Measurements from ENCODE around the gene RBM47. TPM values are rescaled to one million over a fixed set of nuclear protein-coding genes. Genes with fewer than 3 reads are reported as not detected.
"Not testable (repeated sequence)": the region's sequence is repeated elsewhere in the genome, so short reads cannot be mapped to it uniquely, and the experiment has no call there.

Gene RBM47
- polyA plus RNA-seq, 4 donors: 86.9 to 98.8 (median 93.0) TPM

DNA sequence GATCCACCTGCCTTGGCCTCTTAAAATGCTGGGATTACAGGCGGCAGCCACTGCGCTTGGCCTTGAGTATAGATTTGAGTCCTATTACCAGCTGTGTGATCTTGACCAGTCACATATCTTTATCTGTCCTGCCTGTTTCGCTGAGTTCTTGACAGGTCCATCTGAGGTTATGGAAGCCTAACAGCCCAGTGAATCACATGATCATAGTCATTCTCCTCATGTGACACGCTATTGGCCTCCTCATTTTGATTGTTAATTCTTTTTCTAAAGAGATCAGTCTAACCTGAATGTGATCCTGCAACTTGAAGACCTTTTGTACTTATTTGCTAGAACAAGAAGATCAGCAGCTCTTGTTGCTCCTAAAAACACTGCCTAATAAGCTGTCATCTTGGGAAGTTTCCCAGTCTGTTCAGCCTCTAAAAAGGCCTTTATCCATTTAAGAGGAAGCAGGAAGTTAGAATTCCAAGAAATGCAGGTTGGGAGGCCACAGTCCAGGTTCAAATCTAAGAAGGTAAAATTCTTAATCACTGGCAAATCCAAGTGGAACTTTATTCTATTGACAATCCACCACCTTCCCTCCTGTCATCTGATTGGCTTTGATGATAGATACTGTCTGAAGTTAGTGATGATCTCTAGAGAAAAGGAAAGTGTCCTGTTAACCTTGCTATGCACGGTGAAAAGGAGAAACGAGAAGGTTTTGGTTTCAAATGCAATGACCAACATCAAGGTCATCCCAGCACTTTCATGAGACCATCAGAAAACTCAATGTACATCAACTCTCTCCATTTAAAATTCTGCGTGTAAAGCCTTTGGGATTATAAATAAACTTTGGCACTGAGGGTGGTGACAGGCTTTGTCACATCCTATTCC lies 207.6 kb downstream of the RBM47 start:
- no peak for DNase-seq (ENCODE audit: low read depth in 4 of 4, low spot score in 3 of 4)

GRCh38 chr4:40419231-40419912 lies 210.3 kb downstream of the RBM47 start:
- no peak for DNase-seq (ENCODE audit: low read depth in 4 of 4, low spot score in 3 of 4)

DNA sequence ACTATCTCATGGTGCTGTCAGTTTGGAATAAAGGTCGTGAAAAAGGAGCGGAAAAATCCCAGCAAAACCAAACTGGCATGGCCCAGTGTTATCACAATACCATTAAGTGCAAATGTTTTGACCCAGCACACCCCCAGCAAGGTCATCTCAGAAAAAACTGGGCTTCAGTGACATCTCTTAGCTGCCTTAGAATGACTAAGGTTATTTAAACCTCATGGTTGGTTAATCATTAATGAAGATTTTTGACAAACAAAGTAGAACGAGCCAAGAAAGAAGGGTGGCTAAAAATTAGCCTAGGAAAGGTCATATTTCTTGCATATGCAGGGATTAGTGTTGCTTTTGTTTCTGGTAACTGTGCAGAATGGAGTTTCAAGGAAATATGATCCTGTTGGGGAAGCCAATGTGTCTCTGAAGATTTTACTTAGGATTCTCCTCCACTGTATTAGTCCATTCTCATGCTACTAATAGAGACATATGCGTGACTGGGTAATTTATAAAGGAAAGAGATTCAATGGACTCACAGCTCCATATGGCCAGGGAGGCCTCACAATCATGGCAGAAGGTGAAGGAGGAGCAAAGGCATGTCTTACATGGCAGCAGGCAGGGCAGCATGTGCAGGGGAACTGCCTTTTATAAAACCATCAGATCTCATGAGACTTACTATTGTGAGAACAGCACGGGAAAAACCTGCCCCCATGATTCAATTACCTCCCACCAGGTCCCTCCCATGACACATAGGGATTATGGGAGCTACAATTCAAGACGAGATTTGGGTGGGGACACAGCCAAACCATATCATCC lies 211.0 kb downstream of the RBM47 start:
- no peak for DNase-seq (ENCODE audit: low read depth in 4 of 4, low spot score in 3 of 4)

GRCh38 chr4:40417941-40418340 lies 211.7 kb downstream of the RBM47 start:
- DNase-seq (ENCODE audit: low read depth in 4 of 4, low spot score in 3 of 4): no peak

DNA sequence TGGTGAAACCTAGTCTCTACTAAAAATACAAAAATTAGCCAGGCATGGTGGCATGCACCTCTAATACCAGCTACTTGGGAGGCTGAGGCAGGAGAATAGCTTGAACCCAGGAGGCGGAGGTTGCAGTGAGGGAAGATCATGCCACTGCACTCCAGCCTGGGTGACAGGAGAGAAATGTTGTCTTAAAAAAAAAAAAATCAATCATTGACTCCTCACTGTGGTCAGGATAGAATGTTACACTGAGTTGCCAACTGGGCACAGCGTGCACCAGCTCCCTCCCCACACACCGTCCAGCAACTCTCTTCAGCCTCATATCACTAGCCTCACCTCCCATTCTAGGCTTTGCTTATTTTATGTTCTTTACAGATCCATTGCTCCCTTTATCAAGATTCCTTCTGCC lies 215.0 kb downstream of the RBM47 start:
- DNase-seq (ENCODE audit: low read depth in 4 of 4, low spot score in 3 of 4): no peak

GRCh38 chr4:40412866-40413795 lies 216.5 kb downstream of the RBM47 start:
- DNase-seq (ENCODE audit: low read depth in 4 of 4, low spot score in 3 of 4): no peak

DNA sequence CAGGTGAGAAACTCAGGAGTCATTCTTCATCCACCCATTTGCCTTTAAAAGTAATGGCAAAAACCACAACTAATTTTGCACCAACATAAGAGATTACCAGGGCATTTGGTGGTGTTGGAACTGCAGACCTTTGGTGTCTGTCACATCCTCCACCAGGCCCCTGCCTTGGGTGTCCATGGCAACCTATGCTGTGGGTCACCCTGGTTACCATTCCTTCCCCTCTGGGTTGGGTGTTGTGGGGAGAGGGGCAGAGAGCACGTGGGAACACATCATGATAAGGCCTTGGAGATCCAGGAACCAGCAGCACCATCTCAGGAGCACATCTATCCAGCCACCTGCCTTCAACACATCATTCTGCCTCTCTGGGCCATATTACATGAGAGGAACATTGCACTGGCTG lies 217.3 kb downstream of the RBM47 start:
- no peak for DNase-seq (ENCODE audit: low read depth in 4 of 4, low spot score in 3 of 4)

- DNase-seq (ENCODE audit: low read depth in 4 of 4, low spot score in 3 of 4): no peak
These were observed 219.8 kb downstream of the RBM47 start for GRCh38 chr4:40409835-40410234.

- DNase-seq (ENCODE audit: low read depth in 4 of 4, low spot score in 3 of 4): not testable (repeated sequence)
These were observed 222.2 kb downstream of the RBM47 start for GRCh38 chr4:40407468-40407867.

DNA sequence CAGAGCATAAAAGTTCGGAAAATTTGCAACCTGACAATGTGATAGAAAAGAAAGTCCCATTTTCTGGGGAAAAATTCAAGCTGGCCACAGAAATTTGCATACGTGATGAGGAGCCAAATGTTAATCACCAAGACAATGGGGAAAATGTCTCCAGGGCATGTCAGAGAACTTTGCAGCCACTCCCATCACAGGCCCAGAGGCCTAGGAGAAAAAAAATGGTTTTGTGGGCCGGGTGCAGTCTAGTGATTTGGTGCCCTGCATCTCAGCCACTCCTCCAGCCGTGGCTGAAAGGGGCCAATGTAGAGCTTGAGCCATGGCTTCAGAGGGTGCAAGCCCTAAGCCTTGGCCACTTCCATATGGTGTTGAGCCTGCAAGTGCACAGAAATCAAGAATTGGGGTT lies 223.3 kb downstream of the RBM47 start:
- DNase-seq (ENCODE audit: low read depth in 4 of 4, low spot score in 3 of 4): no peak

- DNase-seq (ENCODE audit: low read depth in 4 of 4, low spot score in 3 of 4): no peak
These were observed 224.5 kb downstream of the RBM47 start for GRCh38 chr4:40405193-40405592.

DNA sequence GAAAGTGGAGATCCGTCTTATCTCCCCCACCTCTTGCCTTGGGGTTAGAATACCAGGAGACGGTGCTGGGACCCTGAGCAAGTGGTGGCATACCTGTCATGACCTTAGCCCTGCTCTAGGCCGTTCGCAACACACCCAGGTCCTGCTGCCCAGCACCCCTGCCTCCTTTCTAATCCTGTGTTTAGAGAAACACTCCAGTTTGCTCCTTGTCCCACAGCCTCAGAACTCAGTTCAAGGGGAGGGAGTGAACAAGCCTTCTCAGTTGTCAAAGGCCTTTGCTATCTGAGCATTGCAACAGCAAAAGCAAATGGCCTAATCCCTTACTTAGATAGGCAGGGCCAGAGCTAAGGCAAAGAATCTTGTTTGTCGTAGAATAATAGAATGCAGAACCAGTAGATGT lies 226.6 kb downstream of the RBM47 start:
- DNase-seq (ENCODE audit: low read depth in 4 of 4, low spot score in 3 of 4): no peak

- DNase-seq (ENCODE audit: low read depth in 4 of 4, low spot score in 3 of 4): no peak
These were observed 227.1 kb downstream of the RBM47 start for GRCh38 chr4:40402556-40402955.

DNA sequence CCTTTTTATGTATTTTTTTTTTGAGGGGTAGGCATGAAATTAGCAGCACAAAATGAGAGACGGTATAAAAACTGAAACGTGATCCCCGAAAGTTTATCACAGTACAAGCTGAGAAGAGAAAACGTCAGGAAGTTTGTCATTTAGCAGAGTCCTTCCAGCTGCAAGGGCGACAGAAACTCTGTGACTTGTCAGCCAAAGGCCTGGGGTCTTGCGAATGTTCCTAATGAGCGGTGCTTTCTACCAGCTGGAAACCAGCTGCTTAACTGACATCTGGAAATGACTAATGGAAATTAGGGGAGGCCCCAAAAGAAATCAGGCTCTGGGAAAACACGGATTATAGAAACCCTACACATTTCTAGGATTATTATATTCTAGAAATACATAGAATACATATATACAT lies 228.0 kb downstream of the RBM47 start:
- peak in 2 of 4 donors; percentile 53 to 55 for DNase-seq (ENCODE audit: low read depth in 4 of 4, low spot score in 3 of 4)

DNA sequence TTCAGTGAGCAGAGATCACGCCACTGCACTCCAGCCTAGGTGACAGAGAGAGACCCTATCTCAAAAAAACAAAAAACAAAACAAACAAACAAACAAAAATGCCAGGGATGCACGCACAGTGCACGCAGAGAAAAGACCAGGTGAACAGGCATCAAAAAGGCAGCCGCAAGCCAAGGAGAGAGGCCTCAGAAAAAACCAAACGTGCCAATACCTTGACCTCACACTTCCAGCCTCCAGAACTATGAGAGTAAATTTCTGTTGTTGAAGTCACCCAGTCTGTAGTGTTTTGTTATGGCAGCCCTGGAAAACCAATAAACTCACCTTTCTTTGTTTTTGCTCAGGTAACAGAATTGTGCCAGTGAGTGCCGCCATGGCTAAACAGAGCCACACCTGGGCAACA lies 228.6 kb downstream of the RBM47 start:
- DNase-seq (ENCODE audit: low read depth in 4 of 4, low spot score in 3 of 4): no peak

GRCh38 chr4:40399578-40399977 lies 230.1 kb downstream of the RBM47 start:
- DNase-seq (ENCODE audit: low read depth in 4 of 4, low spot score in 3 of 4): no peak

GRCh38 chr4:40395908-40396793 lies 233.5 kb downstream of the RBM47 start:
- DNase-seq (ENCODE audit: low read depth in 4 of 4, low spot score in 3 of 4): peak in 3 of 4 donors; percentile 65 to 78 (median 72)

DNA sequence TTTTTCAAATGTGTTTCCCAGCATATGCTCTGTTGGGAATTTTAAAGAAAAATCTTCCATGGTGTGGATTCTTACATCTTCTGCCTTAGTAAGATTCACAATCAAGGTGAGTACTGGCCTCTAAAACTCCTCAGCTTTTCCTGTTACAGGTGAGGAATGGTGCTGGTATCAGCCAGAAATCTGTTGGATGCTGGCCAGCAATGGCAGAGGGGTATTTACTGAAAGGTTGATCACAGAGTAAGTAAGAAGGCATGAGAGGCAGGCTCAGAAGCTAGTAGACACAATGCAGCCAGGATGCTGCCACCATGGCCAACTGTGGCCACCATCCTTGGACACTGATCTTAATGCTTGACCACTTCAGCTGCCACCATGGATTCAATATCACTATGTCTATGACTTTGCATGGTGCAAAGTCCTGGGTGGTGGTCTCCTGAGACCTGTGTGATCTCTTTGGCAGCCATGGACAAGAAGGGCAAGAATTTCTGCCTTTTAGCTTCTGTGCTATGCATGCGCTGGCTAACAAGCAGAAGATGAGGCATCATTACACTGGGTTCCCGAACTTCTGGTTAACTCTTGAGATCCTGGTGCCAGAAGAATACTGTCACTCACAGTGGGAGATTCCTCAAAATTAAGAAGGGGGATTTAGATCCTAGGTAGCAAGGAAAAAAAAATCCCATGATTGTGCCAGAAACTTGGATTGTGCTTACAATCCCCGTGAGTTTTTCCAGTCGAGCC lies 234.3 kb downstream of the RBM47 start:
- no peak for DNase-seq (ENCODE audit: low read depth in 4 of 4, low spot score in 3 of 4)

Measured in right renal pelvis (tissue), 4 donors.